ENCODE data around the gene ASGR2.

- TF ChIP-seq MED1 (CRISPR knock-in tag; IDR thresholded peaks at IDR 0.05) (no peak), SPEN (CRISPR knock-in tag; IDR thresholded peaks at IDR 0.05; ENCODE audit: low read depth) (no peak), PAX8 (CRISPR knock-in tag; IDR thresholded peaks at IDR 0.05; ENCODE audit: borderline replicate concordance) (no peak), CREM (IDR thresholded peaks at IDR 0.05) (no peak), CREM (CRISPR knock-in tag; IDR thresholded peaks at IDR 0.05) (no peak), ZEB1 (IDR thresholded peaks at IDR 0.05; ENCODE audit: insufficient replicate concordance, low read depth) (no peak)
- TF ChIP-seq, protein P1, sequence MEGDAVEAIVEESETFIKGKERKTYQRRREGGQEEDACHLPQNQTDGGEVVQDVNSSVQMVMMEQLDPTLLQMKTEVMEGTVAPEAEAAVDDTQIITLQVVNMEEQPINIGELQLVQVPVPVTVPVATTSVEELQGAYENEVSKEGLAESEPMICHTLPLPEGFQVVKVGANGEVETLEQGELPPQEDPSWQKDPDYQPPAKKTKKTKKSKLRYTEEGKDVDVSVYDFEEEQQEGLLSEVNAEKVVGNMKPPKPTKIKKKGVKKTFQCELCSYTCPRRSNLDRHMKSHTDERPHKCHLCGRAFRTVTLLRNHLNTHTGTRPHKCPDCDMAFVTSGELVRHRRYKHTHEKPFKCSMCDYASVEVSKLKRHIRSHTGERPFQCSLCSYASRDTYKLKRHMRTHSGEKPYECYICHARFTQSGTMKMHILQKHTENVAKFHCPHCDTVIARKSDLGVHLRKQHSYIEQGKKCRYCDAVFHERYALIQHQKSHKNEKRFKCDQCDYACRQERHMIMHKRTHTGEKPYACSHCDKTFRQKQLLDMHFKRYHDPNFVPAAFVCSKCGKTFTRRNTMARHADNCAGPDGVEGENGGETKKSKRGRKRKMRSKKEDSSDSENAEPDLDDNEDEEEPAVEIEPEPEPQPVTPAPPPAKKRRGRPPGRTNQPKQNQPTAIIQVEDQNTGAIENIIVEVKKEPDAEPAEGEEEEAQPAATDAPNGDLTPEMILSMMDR (CRISPR knock-in tag; IDR thresholded peaks at IDR 0.05) = no peak
These were observed 24.3 kb upstream of the ASGR2 start for GRCh38 chr17:7138800-7139381.
